ENCODE data around the gene UGT1A5. TPM values are rescaled to one million over a fixed set of nuclear protein-coding genes. Genes with fewer than 3 reads are reported as not detected.

Gene UGT1A5
- total RNA-seq, 1 donor from 2014 or later, result not detected

GRCh38 chr2:233791151-233791882, 78.6 kb downstream of the UGT1A5 start:
- H3K4me3 ChIP-seq, result no peak overlapping the region
- H3K9me3 ChIP-seq (ENCODE audit: low read depth), result no peaks in the 10 kb centered on the region
- H3F3A ChIP-seq (ENCODE audit: low read depth), result peaks cover 3% of the 10 kb centered on the region
- TF ChIP-seq EZH2 (IDR thresholded peaks at IDR 0.05), result no peak
- TF ChIP-seq CTCF (IDR thresholded peaks at IDR 0.05), result no peak
- no peak for TF ChIP-seq EZH2phosphoT487 (IDR thresholded peaks at IDR 0.05)
- DNase-seq (ENCODE audit: low spot score), result no peak
- no peak overlapping the region for H3K27ac ChIP-seq
- Mint-ChIP-seq H3K4me1 (peaks cover 2% of the 10 kb centered on the region), H3K9me3 (peaks cover 4% of the 10 kb centered on the region), H3K36me3 (no peaks in the 10 kb centered on the region), H3K27me3 (ENCODE audit: insufficient read depth, low read depth) (peaks cover 8% of the 10 kb centered on the region), H3K4me3 (no peak overlapping the region), H3K27ac (peak overlapping the region; percentile 31)
- H2AFZ ChIP-seq (replicated peaks), result no peak overlapping the region
- no peak overlapping the region for H3K9ac ChIP-seq
- no peaks in the 10 kb centered on the region for H3K79me2 ChIP-seq (ENCODE audit: low read depth)
- H3K4me2 ChIP-seq, result no peak overlapping the region
- H3K4me1 ChIP-seq, result no peaks in the 10 kb centered on the region
- H3K36me3 ChIP-seq, result no peaks in the 10 kb centered on the region
- no peaks in the 10 kb centered on the region for H4K20me1 ChIP-seq (ENCODE audit: low read depth)
- no peaks in the 10 kb centered on the region for H3K27me3 ChIP-seq

GRCh38 chr2:233791883-233792329, 79.2 kb downstream of the UGT1A5 start:
- H3K9me3 ChIP-seq (ENCODE audit: low read depth), result no peaks in the 10 kb centered on the region
- H3K27ac ChIP-seq, result no peak overlapping the region
- TF ChIP-seq CTCF (IDR thresholded peaks at IDR 0.05) (no peak), EZH2 (IDR thresholded peaks at IDR 0.05) (no peak), EZH2phosphoT487 (IDR thresholded peaks at IDR 0.05) (no peak)
- DNase-seq (ENCODE audit: low spot score), result no peak
- H3K27me3 ChIP-seq, result no peaks in the 10 kb centered on the region
- no peaks in the 10 kb centered on the region for H3K36me3 ChIP-seq
- no peak overlapping the region for H3K4me3 ChIP-seq
- Mint-ChIP-seq H3K27me3 (ENCODE audit: insufficient read depth, low read depth) (peaks cover 8% of the 10 kb centered on the region), H3K4me3 (no peak overlapping the region), H3K9me3 (peaks cover 4% of the 10 kb centered on the region), H3K36me3 (no peaks in the 10 kb centered on the region), H3K27ac (peak overlapping the region; percentile 31), H3K4me1 (peaks cover 2% of the 10 kb centered on the region)
- peaks cover 3% of the 10 kb centered on the region for H3F3A ChIP-seq (ENCODE audit: low read depth)
- H4K20me1 ChIP-seq (ENCODE audit: low read depth), result no peaks in the 10 kb centered on the region
- H2AFZ ChIP-seq (replicated peaks), result no peak overlapping the region
- H3K9ac ChIP-seq, result no peak overlapping the region
- no peaks in the 10 kb centered on the region for H3K4me1 ChIP-seq
- H3K79me2 ChIP-seq (ENCODE audit: low read depth), result no peaks in the 10 kb centered on the region
- H3K4me2 ChIP-seq, result no peak overlapping the region

GRCh38 chr2:233792720-233793119, 80.0 kb downstream of the UGT1A5 start:
- Mint-ChIP-seq H3K27me3 (ENCODE audit: insufficient read depth, low read depth) (peaks cover 8% of the 10 kb centered on the region), H3K27ac (peak overlapping the region; percentile 37), H3K9me3 (peaks cover 4% of the 10 kb centered on the region), H3K4me1 (peaks cover 2% of the 10 kb centered on the region), H3K36me3 (no peaks in the 10 kb centered on the region), H3K4me3 (no peak overlapping the region)
- no peaks in the 10 kb centered on the region for H3K27me3 ChIP-seq
- no peaks in the 10 kb centered on the region for H3K4me1 ChIP-seq
- no peak overlapping the region for H3K4me3 ChIP-seq
- H3K79me2 ChIP-seq (ENCODE audit: low read depth), result no peaks in the 10 kb centered on the region
- H3K9me3 ChIP-seq (ENCODE audit: low read depth), result no peaks in the 10 kb centered on the region
- DNase-seq (ENCODE audit: low spot score), result no peak
- no peak overlapping the region for H3K27ac ChIP-seq
- no peak for TF ChIP-seq CTCF (IDR thresholded peaks at IDR 0.05)
- no peak for TF ChIP-seq EZH2phosphoT487 (IDR thresholded peaks at IDR 0.05)
- no peak for TF ChIP-seq EZH2 (IDR thresholded peaks at IDR 0.05)
- no peak overlapping the region for H3K4me2 ChIP-seq
- no peaks in the 10 kb centered on the region for H3K36me3 ChIP-seq
- H3K9ac ChIP-seq, result no peak overlapping the region
- H3F3A ChIP-seq (ENCODE audit: low read depth), result peaks cover 3% of the 10 kb centered on the region
- no peak overlapping the region for H2AFZ ChIP-seq (replicated peaks)
- no peaks in the 10 kb centered on the region for H4K20me1 ChIP-seq (ENCODE audit: low read depth)

All from neural progenitor cell (in vitro differentiated cells).